Parathyroid adenoma (tissue), 2 donors: ENCODE measurements around the gene BTF3.

Source experiments
- H2AFZ ChIP-seq: fragments of 300-600 bp; sonication (generic); one replicate; pipeline ENCODE4 v1.7.0; 2017; ENCODE audit warnings: antibody characterized with exemption, mild to moderate bottlenecking
- H3K27ac ChIP-seq: fragments of 300-600 bp; sonication (generic); one replicate; pipeline ENCODE4 v1.7.0; 2017
- H3K27me3 ChIP-seq: fragments of 300-600 bp; sonication (generic); one replicate; pipeline ENCODE4 v1.7.0; 2017; ENCODE audit warnings: low read length; ENCODE audit not compliant: control insufficient read depth, insufficient read depth
- H3K36me3 ChIP-seq: fragments of 300-600 bp; sonication (generic); one replicate; pipeline ENCODE4 v1.7.0; 2017; ENCODE audit warnings: low read length; ENCODE audit not compliant: control insufficient read depth, insufficient read depth
- H3K4me1 ChIP-seq: fragments of 300-600 bp; sonication (generic); one replicate; pipeline ENCODE4 v1.7.0; 2017; ENCODE audit warnings: control low read depth
- H3K4me2 ChIP-seq: fragments of 300-600 bp; sonication (generic); one replicate; pipeline ENCODE4 v1.7.0; 2017; ENCODE audit warnings: low read length
- H3K4me3 ChIP-seq: fragments of 300-600 bp; sonication (generic); one replicate; pipeline ENCODE4 v1.7.0; 2017; ENCODE audit warnings: low read depth, low read length
- H3K79me2 ChIP-seq: fragments of 300-600 bp; sonication (generic); one replicate; pipeline ENCODE4 v1.7.0; 2017; ENCODE audit warnings: control low read depth
- H3K9ac ChIP-seq: fragments of 300-600 bp; sonication (generic); one replicate; pipeline ENCODE4 v1.7.0; 2017; ENCODE audit warnings: mild to moderate bottlenecking
- H3K9me3 ChIP-seq: fragments of 300-600 bp; sonication (generic); one replicate; pipeline ENCODE4 v1.7.0; 2017; ENCODE audit warnings: low read length; ENCODE audit not compliant: control insufficient read depth
- CTCF ChIP-seq: fragments of 300-600 bp; sonication (generic); IDR thresholded peaks from one replicate; pipeline ENCODE4 v1.7.0; 2017; ENCODE audit warnings: antibody characterized with exemption, mild to moderate bottlenecking
- donor health status: primary hyperparathyroidism.

BTF3 gene

GRCh38 chr5:73515232-73515631 lies 17.0 kb downstream of the BTF3 start:
- Histone ChIP-seq H3K79me2 (no peaks in the 10 kb centered on the region), H3K4me1 (no peaks in the 10 kb centered on the region), H3K27me3 (no peaks in the 10 kb centered on the region), H3K4me2 (no peak overlapping the region), H3K9me3 (no peaks in the 10 kb centered on the region), H2AFZ (no peak overlapping the region), H3K36me3 (no peaks in the 10 kb centered on the region), H3K27ac (no peak overlapping the region), H3K9ac (no peak overlapping the region), H3K4me3 (no peak overlapping the region)
- no peak for TF ChIP-seq CTCF

- H3K27ac ChIP-seq, result no peak overlapping the region
- no peak overlapping the region for H3K4me3 ChIP-seq
Observed at GRCh38 chr5:73519531-73520283, 21.5 kb downstream of the BTF3 start.

GRCh38 chr5:73522989-73523388 lies 24.7 kb downstream of the BTF3 start:
- H3K9ac ChIP-seq, result no peak overlapping the region
- TF ChIP-seq CTCF, result no peak

More at GRCh38 chr5:73519531-73520283, 21.5 kb downstream of the BTF3 start:
- peak; percentile 69 for TF ChIP-seq CTCF
- no peak overlapping the region for H3K4me2 ChIP-seq
- H3K9me3 ChIP-seq, result no peaks in the 10 kb centered on the region
- no peak overlapping the region for H2AFZ ChIP-seq
- H3K79me2 ChIP-seq, result no peaks in the 10 kb centered on the region
- H3K9ac ChIP-seq, result no peak overlapping the region
- no peaks in the 10 kb centered on the region for H3K27me3 ChIP-seq
- no peaks in the 10 kb centered on the region for H3K4me1 ChIP-seq
- no peaks in the 10 kb centered on the region for H3K36me3 ChIP-seq

GRCh38 chr5:73523861-73524260 lies 25.6 kb downstream of the BTF3 start:
- TF ChIP-seq CTCF, result no peak
- Histone ChIP-seq H3K4me2 (no peak overlapping the region), H3K27ac (no peak overlapping the region), H3K4me3 (no peak overlapping the region), H3K4me1 (no peaks in the 10 kb centered on the region), H3K79me2 (no peaks in the 10 kb centered on the region), H3K9me3 (no peaks in the 10 kb centered on the region), H3K36me3 (no peaks in the 10 kb centered on the region), H2AFZ (no peak overlapping the region), H3K9ac (no peak overlapping the region), H3K27me3 (no peaks in the 10 kb centered on the region)

More at GRCh38 chr5:73522989-73523388, 24.7 kb downstream of the BTF3 start:
- no peaks in the 10 kb centered on the region for H3K79me2 ChIP-seq
- no peak overlapping the region for H2AFZ ChIP-seq
- H3K4me2 ChIP-seq, result no peak overlapping the region
- no peaks in the 10 kb centered on the region for H3K36me3 ChIP-seq
- H3K4me3 ChIP-seq, result no peak overlapping the region
- no peak overlapping the region for H3K27ac ChIP-seq
- no peaks in the 10 kb centered on the region for H3K9me3 ChIP-seq
- H3K27me3 ChIP-seq, result no peaks in the 10 kb centered on the region
- H3K4me1 ChIP-seq, result no peaks in the 10 kb centered on the region
